Type B pancreatic cell (in vitro differentiated cells): ENCODE measurements around the gene MAPK10. TPM values are rescaled to one million over a fixed set of nuclear protein-coding genes. Genes with fewer than 3 reads are reported as not detected.

ENCODE experiments used
- DNase-seq: peaks from one replicate; pipeline ENCODE4 v3.0.0; 2021; ENCODE audit warnings: mixed read lengths; ENCODE audit not compliant: unreplicated experiment; ENCODE audit errors: extremely low spot score
- H3K27ac Mint-ChIP-seq: 2 replicates; pipeline ENCODE4 v1.8.0; 2021; ENCODE audit warnings: mild to moderate bottlenecking, mixed read lengths
- H3K27me3 Mint-ChIP-seq: 2 replicates; pipeline ENCODE4 v1.8.0; 2021; ENCODE audit warnings: mixed read lengths
- H3K36me3 Mint-ChIP-seq: 2 replicates; pipeline ENCODE4 v1.8.0; 2021; ENCODE audit warnings: mixed read lengths
- H3K4me1 Mint-ChIP-seq: one replicate; pipeline ENCODE4 v1.8.0; 2021; ENCODE audit warnings: mixed read lengths; ENCODE audit not compliant: unreplicated experiment
- H3K4me3 Mint-ChIP-seq: 2 replicates; pipeline ENCODE4 v1.8.0; 2021; ENCODE audit warnings: mild to moderate bottlenecking, mixed read lengths
- H3K9me3 Mint-ChIP-seq: 2 replicates; pipeline ENCODE4 v1.8.0; 2021; ENCODE audit warnings: mixed read lengths
- total RNA-seq: library from RNA; stranded (reverse); gene quantifications from 2 replicates; pipeline ENCODE4 v1.2.1, GENCODE V29; 2021; ENCODE audit warnings: low replicate concordance
- TF ChIP-seq, protein P1 (sequence below): fragments of 200-600 bp; sonication (generic); conservative IDR thresholded peaks from 2 replicates; pipeline ENCODE4 v1.5.0; 2021; ENCODE audit warnings: antibody characterized with exemption, mild to moderate bottlenecking

Gene MAPK10
- total RNA-seq, 1 donor from 2014 or later: 19.1 TPM

DNA sequence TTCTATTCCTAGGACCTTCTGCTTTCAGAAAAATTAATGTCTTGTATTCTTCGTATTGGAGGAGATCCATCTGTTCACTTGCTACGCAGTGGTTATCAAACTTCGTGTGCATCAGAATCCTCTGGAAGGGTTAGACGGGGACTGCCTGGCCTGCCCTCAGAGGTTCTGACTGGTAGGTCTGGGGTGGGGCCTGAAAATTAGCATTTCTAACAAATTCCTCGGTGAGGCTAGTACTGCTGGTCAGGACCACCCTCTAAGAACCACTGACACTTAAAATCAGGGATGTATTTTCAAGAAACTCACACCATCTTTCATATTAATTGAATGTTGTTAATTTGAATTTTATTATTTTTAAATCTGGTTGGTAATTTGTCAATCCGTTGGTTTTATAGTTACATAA lies 63.0 kb downstream of the MAPK10 start:
- Mint-ChIP-seq H3K4me3 (no peak overlapping the region), H3K9me3 (peaks cover 14% of the 10 kb centered on the region), H3K27ac (no peak overlapping the region), H3K36me3 (no peaks in the 10 kb centered on the region), H3K27me3 (no peaks in the 10 kb centered on the region), H3K4me1 (peaks cover 12% of the 10 kb centered on the region)
- no peak for DNase-seq
- TF ChIP-seq, protein P1, sequence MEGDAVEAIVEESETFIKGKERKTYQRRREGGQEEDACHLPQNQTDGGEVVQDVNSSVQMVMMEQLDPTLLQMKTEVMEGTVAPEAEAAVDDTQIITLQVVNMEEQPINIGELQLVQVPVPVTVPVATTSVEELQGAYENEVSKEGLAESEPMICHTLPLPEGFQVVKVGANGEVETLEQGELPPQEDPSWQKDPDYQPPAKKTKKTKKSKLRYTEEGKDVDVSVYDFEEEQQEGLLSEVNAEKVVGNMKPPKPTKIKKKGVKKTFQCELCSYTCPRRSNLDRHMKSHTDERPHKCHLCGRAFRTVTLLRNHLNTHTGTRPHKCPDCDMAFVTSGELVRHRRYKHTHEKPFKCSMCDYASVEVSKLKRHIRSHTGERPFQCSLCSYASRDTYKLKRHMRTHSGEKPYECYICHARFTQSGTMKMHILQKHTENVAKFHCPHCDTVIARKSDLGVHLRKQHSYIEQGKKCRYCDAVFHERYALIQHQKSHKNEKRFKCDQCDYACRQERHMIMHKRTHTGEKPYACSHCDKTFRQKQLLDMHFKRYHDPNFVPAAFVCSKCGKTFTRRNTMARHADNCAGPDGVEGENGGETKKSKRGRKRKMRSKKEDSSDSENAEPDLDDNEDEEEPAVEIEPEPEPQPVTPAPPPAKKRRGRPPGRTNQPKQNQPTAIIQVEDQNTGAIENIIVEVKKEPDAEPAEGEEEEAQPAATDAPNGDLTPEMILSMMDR: no peak

DNA sequence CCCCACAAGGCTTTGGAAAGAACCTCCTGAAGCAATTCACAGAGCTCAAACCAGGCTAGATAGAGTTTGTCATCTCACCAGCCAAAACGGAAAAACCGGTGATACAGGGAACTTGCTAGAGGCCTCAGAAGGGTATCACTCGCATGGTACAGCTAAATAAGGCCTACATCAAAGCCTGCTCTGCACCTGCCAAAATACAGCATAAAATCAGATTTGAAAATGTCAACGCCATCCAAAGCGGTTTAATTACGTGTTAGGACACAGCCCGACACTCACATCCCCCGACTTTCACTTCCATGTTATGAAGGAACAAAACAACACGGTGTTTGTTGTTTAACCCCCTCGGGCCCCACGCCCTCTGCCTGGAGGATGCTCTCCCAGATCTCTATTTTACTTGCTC lies 65.0 kb downstream of the MAPK10 start:
- DNase-seq: no peak
- TF ChIP-seq, protein P1: no peak
- H3K4me3 Mint-ChIP-seq: no peak overlapping the region
- no peaks in the 10 kb centered on the region for H3K27me3 Mint-ChIP-seq
- peaks cover 6% of the 10 kb centered on the region for H3K9me3 Mint-ChIP-seq
- no peaks in the 10 kb centered on the region for H3K36me3 Mint-ChIP-seq
- H3K27ac Mint-ChIP-seq: peak overlapping the region; percentile 3
- peaks cover 5% of the 10 kb centered on the region for H3K4me1 Mint-ChIP-seq

DNA sequence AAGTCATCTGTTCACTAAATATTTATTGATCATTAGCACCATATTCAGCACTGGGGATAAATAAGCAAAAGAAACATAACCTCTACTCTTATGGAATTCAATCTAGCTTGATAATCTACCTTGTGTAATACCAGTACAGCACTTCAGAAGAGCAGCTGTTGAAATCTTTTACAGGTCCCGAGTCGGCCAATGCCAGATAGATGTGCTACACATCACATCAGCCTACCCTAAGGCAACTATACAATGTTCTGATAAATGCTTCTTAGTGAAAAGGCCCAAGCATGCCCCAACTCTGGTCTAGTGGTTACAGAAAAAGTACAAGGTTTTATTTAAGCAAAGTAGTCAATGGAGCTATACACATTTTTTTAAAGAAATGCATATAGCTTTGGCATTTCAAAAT lies 68.7 kb downstream of the MAPK10 start:
- Mint-ChIP-seq H3K36me3 (no peaks in the 10 kb centered on the region), H3K4me1 (peaks cover 16% of the 10 kb centered on the region), H3K9me3 (no peaks in the 10 kb centered on the region), H3K27me3 (no peaks in the 10 kb centered on the region), H3K4me3 (no peak overlapping the region), H3K27ac (no peak overlapping the region)
- TF ChIP-seq, protein P1: no peak
- no peak for DNase-seq

DNA sequence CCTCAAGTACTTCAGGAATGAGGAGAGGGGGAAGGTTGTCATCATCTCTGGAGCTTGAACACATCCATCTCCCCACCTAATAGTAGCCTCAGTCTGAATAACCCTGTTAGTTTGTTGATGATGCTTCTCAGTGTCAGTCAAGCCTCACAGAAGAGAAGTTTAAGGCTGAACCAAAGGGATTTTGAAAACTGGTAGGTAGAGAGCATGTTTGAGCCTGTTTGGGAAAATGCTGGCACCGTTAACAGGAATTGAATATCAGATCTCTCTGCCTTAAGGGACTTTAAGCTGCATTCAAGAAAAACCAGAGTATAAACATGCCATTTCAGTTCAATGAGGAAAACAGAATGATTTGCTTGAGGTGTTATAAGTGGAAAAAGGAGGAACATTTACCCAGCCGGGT lies 73.1 kb downstream of the MAPK10 start:
- TF ChIP-seq, protein P1: no peak
- Mint-ChIP-seq H3K27me3 (peaks cover 6% of the 10 kb centered on the region), H3K27ac (no peak overlapping the region), H3K9me3 (no peaks in the 10 kb centered on the region), H3K36me3 (no peaks in the 10 kb centered on the region), H3K4me3 (no peak overlapping the region), H3K4me1 (peaks cover 18% of the 10 kb centered on the region)
- DNase-seq: no peak

DNA sequence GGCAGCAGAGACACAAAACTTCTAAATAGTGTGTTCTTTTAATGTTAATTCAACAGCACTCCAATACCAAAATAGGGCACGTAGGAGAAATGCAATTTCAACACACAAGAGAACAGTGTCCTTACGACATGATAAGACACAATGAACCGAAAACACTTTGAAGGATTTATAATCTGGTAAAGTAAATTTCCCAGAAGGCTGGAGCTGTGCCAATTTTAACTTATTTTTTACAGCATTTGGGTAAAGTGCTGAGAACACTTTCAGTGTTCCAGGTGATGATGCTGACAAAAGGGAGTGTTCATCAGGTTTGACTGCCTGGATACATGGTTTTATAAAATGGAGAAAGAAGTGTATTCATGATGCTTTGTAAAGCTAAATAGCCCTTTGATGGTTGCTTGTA lies 76.5 kb downstream of the MAPK10 start:
- Mint-ChIP-seq H3K36me3 (no peaks in the 10 kb centered on the region), H3K9me3 (no peaks in the 10 kb centered on the region), H3K27me3 (peaks cover 9% of the 10 kb centered on the region), H3K4me3 (no peak overlapping the region), H3K4me1 (peaks cover 18% of the 10 kb centered on the region), H3K27ac (peak overlapping the region; percentile 32)
- DNase-seq: no peak
- TF ChIP-seq, protein P1: no peak

DNA sequence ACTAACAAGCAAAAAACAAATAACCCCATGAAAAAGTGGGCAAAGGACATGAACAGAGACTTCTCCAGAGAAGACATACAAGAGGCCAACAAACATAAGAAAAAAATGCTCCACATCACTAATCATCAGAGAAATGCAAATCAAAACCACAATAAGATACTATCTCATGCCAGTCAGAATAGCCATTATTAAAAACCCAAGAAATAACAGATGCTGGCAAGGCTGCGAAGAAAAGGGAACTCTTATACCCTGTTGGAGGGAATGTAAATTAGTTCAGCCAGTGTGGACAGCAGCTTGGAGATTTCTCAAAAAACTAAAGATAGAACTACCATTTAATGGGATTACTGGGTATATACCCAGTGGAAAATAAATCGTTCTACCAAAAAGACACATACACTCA lies 79.6 kb downstream of the MAPK10 start:
- no peaks in the 10 kb centered on the region for H3K9me3 Mint-ChIP-seq
- no peak overlapping the region for H3K27ac Mint-ChIP-seq
- H3K36me3 Mint-ChIP-seq: no peaks in the 10 kb centered on the region
- peaks cover 7% of the 10 kb centered on the region for H3K4me1 Mint-ChIP-seq
- TF ChIP-seq, protein P1: no peak
- H3K4me3 Mint-ChIP-seq: no peak overlapping the region
- no peak for DNase-seq
- H3K27me3 Mint-ChIP-seq: peaks cover 9% of the 10 kb centered on the region
